NOMO-1 treated with DMSO at 0.1 percent for 48 hours (cell line): ENCODE measurements around the gene CHRNG.
"Not testable (repeated sequence)": the region's sequence is repeated elsewhere in the genome, so short reads cannot be mapped to it uniquely, and the experiment has no call there.

ENCODE experiments used
- DNase-seq: peaks from one replicate; lab custom pipeline; 2025; ENCODE audit not compliant: unreplicated experiment; lab: John Stamatoyannopoulos, UW

The CHRNG gene

DNA sequence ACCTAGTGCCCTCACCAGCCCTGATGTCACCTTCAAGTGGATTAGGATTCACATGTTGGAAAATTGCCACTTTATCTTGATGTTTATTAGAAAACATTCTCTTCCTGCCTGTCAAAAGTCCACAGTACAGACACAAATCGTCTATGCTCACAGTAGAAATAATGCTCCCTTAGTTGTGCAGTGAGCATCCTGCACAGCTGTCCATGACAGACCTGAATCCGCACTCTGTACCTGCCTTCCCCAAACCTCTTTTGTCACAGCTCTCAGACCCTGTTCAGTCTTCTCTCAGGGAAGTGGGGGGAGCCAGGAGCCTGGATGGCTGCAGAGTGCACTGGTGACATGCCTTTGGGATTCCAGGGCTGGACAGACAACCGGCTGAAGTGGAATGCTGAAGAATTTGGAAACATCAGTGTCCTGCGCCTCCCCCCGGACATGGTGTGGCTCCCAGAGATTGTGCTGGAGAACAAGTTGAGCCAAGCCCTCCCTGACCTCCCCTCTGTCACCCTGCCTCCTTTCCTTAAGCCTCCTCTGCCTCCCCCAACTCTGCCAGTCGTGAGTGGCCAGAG is 11.5 kb upstream of the CHRNG start:
- no peak for DNase-seq

GRCh38 chr2:232528746-232529460 is 10.6 kb upstream of the CHRNG start:
- no peak for DNase-seq

GRCh38 chr2:232529806-232530547 is 9.5 kb upstream of the CHRNG start:
- no peak for DNase-seq

GRCh38 chr2:232530626-232531260 is 8.7 kb upstream of the CHRNG start:
- DNase-seq, result no peak

DNA sequence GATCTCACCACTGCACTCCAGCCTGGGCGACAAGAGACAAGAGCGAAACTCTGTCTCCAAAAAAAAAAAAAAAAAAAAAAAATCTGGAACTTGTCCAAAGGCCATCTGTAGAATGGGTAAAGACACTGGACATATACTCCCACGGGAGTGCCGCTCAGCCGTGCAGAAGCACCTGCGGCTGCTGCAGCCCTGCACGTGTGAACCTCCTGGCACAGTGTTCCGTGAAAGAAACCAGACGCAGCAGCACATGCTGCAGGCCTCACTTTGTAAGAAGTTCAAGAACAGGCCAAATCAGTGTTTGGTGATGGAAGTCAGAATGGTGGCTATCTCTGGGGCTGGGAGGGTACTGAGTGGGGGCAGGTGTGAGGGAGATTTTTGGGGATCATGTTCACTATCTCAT is 7.1 kb upstream of the CHRNG start:
- no peak for DNase-seq

DNA sequence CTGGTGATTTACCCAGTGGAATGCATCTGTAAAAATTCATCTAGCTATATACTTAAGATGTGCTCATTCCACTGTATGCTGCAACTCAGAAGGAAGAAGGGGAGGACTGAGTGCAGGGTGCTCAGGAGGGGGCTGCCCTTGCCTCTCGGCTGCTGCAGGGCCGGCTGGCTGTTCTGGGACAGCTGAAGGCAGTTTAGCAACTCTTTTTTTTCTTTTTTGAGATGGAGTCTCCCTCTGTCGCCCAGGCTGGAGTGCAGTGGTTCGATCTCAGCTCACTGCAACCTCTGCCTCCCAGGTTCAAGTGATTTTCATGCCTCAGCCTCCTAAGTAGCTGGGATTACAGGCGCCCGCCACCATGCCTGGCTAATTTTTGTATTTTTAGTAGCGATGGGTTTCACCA is 6.7 kb upstream of the CHRNG start:
- not testable (repeated sequence) for DNase-seq

DNA sequence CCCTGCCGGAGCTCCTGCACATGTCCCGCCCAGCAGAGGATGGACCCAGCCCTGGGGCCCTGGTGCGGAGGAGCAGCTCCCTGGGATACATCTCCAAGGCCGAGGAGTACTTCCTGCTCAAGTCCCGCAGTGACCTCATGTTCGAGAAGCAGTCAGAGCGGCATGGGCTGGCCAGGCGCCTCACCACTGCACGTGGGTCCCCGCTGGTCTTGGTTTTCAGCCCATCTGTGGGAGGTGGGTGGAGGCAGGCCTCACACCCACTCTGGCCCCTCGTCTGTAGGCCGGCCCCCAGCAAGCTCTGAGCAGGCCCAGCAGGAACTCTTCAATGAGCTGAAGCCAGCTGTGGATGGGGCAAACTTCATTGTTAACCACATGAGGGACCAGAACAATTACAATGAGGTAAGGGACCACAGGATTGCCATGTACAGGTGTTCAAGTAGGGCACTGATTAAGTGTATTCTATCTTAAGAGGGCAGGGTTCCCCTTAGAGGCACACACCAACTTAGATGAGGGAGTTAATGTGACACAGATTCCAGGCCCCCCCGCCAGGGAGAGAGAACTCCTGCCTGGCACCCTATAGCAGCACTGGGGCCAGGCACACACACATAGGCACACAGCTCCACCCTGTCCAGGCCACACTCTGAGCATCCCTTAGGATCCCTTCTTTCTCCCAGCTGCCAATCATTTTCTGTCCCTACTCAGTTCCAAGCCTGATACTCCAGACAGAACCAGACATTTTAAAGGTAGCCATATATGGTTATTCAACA is 5.4 kb upstream of the CHRNG start:
- no peak for DNase-seq

- DNase-seq, result no peak
Observed at GRCh38 chr2:232534940-232535651, 4.4 kb upstream of the CHRNG start.

GRCh38 chr2:232535761-232536530 is 3.5 kb upstream of the CHRNG start:
- DNase-seq, result no peak

- DNase-seq, result no peak
Observed at GRCh38 chr2:232537079-232537478, 2.4 kb upstream of the CHRNG start.

GRCh38 chr2:232537499-232537898 is 2.0 kb upstream of the CHRNG start:
- no peak for DNase-seq

GRCh38 chr2:232538671-232539070 is 821 bp upstream of the CHRNG start:
- DNase-seq, result no peak

- no peak for DNase-seq
Observed at GRCh38 chr2:232540441-232541041, 1.0 kb downstream of the CHRNG start.

DNA sequence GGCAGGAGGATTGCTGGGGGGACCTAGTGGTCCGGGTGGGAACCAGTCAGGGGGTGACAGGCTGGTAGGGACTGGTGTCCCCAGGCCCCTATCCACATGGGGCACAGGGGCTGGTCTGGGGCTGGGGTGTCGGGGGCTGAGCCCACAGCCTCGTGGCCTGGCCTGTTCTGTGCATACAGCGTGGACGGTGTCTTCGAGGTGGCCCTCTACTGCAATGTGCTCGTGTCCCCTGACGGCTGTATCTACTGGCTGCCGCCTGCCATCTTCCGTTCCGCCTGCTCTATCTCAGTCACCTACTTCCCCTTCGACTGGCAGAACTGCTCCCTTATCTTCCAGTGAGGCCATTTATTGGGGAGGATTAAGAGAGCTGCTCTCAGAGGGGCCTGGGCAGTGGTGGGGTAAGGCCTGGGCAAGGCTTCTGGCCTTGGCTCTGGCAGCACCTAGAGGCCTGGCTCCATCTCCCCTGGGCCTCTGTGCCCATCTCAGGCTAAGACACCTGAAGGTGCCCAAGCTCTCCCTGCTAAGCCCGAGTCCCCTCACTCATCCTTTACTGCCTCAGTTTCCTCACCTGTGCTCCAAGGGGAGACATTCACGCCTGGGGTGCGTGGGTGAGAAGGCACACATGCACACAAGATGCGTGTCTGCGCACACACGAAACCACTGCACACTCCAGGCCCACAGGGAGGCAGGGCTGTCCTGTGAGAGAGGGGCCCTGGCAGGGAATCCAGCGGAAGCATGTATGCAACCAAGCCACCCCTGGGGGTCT is 1.9 kb downstream of the CHRNG start:
- no peak for DNase-seq

DNA sequence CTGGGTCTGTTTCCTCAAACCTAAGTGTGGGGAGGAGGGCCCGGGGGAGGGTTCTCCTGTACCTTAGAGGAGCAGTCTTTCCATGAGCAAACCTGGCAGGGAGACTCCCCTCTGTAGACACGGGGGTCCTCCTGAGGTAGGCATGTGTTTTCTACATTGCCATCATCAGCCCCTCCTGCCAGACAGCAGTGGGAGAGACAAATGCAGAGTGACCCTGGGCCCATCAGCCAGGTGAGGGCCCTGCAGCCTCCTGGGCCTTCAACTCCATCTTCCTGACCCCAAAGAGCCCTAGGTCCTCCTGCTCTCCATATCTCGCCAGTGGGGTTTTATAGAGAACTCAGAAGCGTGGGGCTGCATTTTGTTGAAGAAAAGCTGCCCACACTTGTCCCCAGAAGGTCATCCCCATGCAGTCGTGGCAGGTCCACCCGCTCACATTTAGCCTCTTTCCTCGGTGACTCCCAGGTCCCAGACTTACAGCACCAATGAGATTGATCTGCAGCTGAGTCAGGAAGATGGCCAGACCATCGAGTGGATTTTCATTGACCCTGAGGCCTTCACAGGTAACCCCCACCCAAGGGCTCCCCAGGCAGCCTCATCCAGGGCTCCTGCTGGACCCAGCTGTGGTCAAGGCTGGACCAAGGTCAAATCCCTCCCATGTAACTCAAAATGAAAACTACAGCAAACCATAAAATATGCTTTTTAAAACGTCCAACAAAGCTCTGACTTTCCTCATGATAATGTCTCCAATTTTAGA is 2.6 kb downstream of the CHRNG start:
- no peak for DNase-seq

DNA sequence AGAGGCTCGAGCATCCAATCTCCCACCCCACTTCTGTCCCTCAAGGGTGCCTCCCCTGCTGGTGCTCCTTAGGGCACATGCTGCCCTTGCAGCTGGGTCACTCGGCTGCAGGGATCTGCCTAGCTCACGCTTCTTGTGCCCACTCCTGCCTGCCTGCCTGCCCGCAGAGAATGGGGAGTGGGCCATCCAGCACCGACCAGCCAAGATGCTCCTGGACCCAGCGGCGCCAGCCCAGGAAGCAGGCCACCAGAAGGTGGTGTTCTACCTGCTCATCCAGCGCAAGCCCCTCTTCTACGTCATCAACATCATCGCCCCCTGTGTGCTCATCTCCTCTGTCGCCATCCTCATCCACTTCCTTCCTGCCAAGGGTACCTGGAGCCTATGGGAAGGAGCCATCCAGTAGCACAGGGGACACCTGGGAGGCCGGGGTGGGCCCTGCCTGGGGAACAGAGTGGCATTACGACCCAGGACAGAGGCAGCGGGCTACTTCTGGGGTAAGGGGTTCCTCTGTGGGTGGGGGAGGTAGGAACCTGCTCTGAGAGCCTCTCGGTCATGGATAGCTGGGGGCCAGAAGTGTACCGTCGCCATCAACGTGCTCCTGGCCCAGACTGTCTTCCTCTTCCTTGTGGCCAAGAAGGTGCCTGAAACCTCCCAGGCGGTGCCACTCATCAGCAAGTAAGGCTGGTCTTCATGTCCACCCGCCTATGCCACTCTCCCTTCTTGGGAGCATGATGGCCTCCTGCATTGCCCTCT is 3.4 kb downstream of the CHRNG start:
- no peak for DNase-seq

DNA sequence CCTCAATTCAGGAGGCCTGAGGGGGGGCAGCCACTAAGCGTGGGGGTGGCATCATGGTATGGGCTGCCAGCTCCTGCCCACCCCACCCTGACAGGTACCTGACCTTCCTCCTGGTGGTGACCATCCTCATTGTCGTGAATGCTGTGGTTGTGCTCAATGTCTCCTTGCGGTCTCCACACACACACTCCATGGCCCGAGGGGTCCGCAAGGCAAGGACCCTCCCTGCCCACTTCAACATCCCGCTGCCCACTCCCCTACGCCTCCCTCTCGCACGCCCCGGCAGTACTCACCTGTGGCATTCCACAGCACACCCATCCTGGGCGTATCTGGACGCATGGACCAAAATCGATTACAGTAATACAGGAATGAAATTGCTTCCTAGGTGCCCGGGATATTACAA is 4.0 kb downstream of the CHRNG start:
- DNase-seq, result no peak
